ENCODE measurements around the gene SQOR.

Gene SQOR

DNA sequence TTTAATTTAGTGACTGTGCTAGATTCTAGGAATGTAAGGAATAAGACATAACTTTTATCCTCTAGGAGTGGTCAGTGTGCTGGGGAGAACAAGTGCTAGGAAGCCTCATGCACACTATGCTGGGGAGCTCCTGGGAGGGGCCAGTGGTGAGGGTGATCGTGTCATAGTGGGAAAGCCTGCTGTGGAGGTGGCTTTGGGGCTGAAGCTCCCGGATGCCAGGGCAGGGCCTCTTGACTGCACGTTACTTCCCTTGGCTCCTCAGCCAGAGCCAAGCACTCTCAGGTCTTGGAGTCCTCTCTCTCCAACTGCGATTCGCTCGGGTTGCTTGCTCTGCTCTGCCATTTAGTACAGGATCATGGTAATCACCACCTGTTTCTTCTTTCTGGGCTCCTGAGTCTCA, 33.6 kb downstream of the SQOR start:
- Histone ChIP-seq H3K36me3 (ENCODE audit: control insufficient read depth, insufficient read depth, low read length) (peaks cover 4% of the 10 kb centered on the region), H3K9me3 (ENCODE audit: control insufficient read depth, low read length) (no peaks in the 10 kb centered on the region), H3K27me3 (ENCODE audit: control insufficient read depth, insufficient read depth, low read length) (no peaks in the 10 kb centered on the region), H3K4me3 (ENCODE audit: low read length) (no peak overlapping the region), H3K4me1 (ENCODE audit: control insufficient read depth, insufficient read depth, low read length) (no peaks in the 10 kb centered on the region), H3K9ac (ENCODE audit: low read length) (no peak overlapping the region)

DNA sequence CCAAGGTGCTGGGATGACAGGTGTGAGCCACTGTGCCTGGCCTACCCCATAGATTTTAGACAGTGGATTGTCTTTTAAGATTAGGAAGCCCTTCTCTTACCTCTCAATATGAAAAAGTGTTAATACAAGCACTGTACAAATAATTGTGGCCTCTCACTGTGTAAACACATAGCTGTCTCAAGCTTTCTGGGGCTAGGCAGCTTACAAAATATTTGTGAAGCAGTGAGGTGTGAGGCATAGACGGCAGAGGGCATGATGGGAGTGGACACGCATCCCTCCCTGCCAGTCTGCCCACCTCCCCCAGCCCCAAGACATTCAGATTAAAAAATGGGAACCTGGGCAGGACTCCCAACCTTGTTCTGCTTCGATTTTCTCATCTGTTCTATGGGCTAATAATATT, 34.6 kb downstream of the SQOR start:
- H3K27me3 ChIP-seq (ENCODE audit: control insufficient read depth, insufficient read depth, low read length): no peaks in the 10 kb centered on the region
- H3K9ac ChIP-seq (ENCODE audit: low read length): no peak overlapping the region
- peaks cover 4% of the 10 kb centered on the region for H3K36me3 ChIP-seq (ENCODE audit: control insufficient read depth, insufficient read depth, low read length)
- no peak overlapping the region for H3K4me3 ChIP-seq (ENCODE audit: low read length)
- H3K9me3 ChIP-seq (ENCODE audit: control insufficient read depth, low read length): no peaks in the 10 kb centered on the region
- H3K4me1 ChIP-seq (ENCODE audit: control insufficient read depth, insufficient read depth, low read length): no peaks in the 10 kb centered on the region

DNA sequence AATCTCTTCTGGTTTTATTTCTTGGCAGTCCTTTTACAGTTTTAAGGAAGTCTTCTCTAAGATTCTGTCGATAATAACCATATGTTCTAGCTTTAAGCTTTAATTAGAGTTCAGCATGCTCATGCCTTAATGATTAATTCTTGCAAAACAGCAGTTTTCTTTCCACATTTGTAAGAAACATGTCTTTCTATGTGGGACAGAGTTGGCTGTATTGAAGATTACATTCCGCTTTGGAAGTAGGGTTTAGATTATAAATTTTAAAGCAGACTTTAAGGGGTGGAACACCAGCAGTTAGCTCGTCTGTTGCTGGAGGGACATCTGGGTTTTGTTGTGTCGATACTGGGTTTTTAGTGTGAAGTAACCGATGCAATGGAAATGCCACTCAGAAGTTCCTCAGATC, 35.3 kb downstream of the SQOR start:
- Histone ChIP-seq H3K36me3 (ENCODE audit: control insufficient read depth, insufficient read depth, low read length) (peaks cover 4% of the 10 kb centered on the region), H3K4me1 (ENCODE audit: control insufficient read depth, insufficient read depth, low read length) (no peaks in the 10 kb centered on the region), H3K4me3 (ENCODE audit: low read length) (no peak overlapping the region), H3K9ac (ENCODE audit: low read length) (no peak overlapping the region), H3K27me3 (ENCODE audit: control insufficient read depth, insufficient read depth, low read length) (no peaks in the 10 kb centered on the region), H3K9me3 (ENCODE audit: control insufficient read depth, low read length) (no peaks in the 10 kb centered on the region)

- Histone ChIP-seq H3K27me3 (ENCODE audit: control insufficient read depth, insufficient read depth, low read length) (no peaks in the 10 kb centered on the region), H3K36me3 (ENCODE audit: control insufficient read depth, insufficient read depth, low read length) (peaks cover 4% of the 10 kb centered on the region)
Observed at GRCh38 chr15:45670511-45670910, 35.7 kb downstream of the SQOR start.

GRCh38 chr15:45674677-45675076, 39.8 kb downstream of the SQOR start:
- Histone ChIP-seq H3K27me3 (ENCODE audit: control insufficient read depth, insufficient read depth, low read length) (no peaks in the 10 kb centered on the region), H3K9me3 (ENCODE audit: control insufficient read depth, low read length) (no peaks in the 10 kb centered on the region), H3K4me3 (ENCODE audit: low read length) (no peak overlapping the region), H3K9ac (ENCODE audit: low read length) (no peak overlapping the region), H3K4me1 (ENCODE audit: control insufficient read depth, insufficient read depth, low read length) (no peaks in the 10 kb centered on the region), H3K36me3 (ENCODE audit: control insufficient read depth, insufficient read depth, low read length) (peaks cover 8% of the 10 kb centered on the region)

More at GRCh38 chr15:45670511-45670910, 35.7 kb downstream of the SQOR start:
- H3K4me1 ChIP-seq (ENCODE audit: control insufficient read depth, insufficient read depth, low read length): no peaks in the 10 kb centered on the region
- no peak overlapping the region for H3K4me3 ChIP-seq (ENCODE audit: low read length)
- H3K9me3 ChIP-seq (ENCODE audit: control insufficient read depth, low read length): no peaks in the 10 kb centered on the region
- no peak overlapping the region for H3K9ac ChIP-seq (ENCODE audit: low read length)

DNA sequence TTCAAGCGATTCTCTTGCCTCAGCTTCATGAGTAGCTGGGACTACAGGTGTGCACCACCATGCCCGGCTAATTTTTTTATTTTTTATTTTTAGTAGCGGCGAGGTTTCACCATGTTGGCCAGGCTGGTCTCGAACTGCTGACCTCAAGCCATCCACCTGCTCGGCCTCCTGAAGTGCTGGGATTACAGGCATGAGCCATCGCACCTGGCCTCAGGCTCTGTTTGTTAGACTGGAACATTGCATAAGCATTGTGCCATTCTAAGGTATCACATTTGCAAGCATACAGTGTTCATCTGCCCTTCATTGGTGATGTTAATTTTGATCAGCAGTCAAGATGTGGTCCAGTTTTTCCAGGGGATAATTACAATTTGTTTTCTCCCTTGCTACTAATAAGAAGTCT, 43.0 kb downstream of the SQOR start:
- H3K4me1 ChIP-seq (ENCODE audit: control insufficient read depth, insufficient read depth, low read length): no peaks in the 10 kb centered on the region
- no peak overlapping the region for H3K4me3 ChIP-seq (ENCODE audit: low read length)
- no peaks in the 10 kb centered on the region for H3K9me3 ChIP-seq (ENCODE audit: control insufficient read depth, low read length)
- H3K36me3 ChIP-seq (ENCODE audit: control insufficient read depth, insufficient read depth, low read length): peaks cover 4% of the 10 kb centered on the region
- H3K9ac ChIP-seq (ENCODE audit: low read length): no peak overlapping the region
- no peaks in the 10 kb centered on the region for H3K27me3 ChIP-seq (ENCODE audit: control insufficient read depth, insufficient read depth, low read length)

DNA sequence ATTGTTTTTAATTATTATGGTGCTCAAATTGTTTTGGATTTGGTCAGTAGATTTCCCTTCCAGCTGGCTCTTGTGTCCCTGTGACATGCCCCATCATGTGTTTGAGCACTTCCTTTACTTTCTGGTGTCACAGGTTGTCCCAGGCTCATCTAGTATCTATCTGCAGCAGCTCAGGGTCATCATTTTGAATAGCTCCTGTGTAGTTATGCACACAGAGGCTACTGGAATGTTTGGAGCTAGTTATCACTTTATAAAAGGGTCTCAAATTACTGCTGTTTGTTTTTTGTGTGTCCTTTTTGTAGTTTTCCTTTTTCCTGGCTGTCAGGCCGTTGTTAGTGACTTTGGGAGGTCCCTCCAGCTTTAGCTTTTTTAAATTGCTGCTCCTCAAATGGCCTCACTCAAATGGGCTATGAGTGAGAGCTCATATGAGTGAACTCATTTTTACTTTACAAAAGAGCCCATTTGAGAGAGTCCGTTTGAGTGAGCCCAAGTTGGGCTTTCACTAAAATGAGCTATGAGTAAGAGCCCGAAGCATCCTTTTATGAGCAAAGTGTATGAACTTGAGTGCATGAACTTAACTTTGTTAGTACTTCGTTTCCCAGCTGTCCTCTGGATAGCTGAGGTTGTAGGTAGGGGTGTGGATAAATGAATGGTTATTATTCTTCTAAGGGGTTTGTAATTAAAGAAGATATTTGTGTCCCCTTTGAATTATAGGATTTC, 43.8 kb downstream of the SQOR start:
- Histone ChIP-seq H3K9me3 (ENCODE audit: control insufficient read depth, low read length) (no peaks in the 10 kb centered on the region), H3K27me3 (ENCODE audit: control insufficient read depth, insufficient read depth, low read length) (no peaks in the 10 kb centered on the region), H3K4me1 (ENCODE audit: control insufficient read depth, insufficient read depth, low read length) (no peaks in the 10 kb centered on the region), H3K36me3 (ENCODE audit: control insufficient read depth, insufficient read depth, low read length) (peaks cover 4% of the 10 kb centered on the region), H3K9ac (ENCODE audit: low read length) (no peak overlapping the region), H3K4me3 (ENCODE audit: low read length) (no peak overlapping the region)

DNA sequence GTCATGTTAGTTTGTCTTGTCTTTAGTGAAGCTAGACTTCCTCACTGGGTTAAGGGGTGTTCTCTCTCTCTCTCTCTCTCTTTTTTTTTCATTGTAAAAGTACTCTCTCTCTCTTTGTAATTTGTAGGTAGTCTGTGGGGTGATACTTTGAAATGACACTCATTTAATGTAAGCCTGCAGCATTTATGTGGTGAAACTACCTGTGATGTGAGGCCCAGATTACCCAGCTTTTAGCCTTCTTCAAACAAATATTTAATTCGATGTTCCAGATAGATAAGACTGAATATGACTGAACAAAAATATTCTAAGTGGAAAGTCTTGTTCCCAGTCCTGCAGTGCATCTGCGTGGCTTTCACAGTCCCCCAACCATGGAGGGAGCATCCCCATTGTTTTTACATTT, 49.7 kb downstream of the SQOR start:
- Histone ChIP-seq H3K27me3 (ENCODE audit: control insufficient read depth, insufficient read depth, low read length) (no peaks in the 10 kb centered on the region), H3K9ac (ENCODE audit: low read length) (no peak overlapping the region), H3K36me3 (ENCODE audit: control insufficient read depth, insufficient read depth, low read length) (peaks cover 4% of the 10 kb centered on the region), H3K9me3 (ENCODE audit: control insufficient read depth, low read length) (no peaks in the 10 kb centered on the region), H3K4me1 (ENCODE audit: control insufficient read depth, insufficient read depth, low read length) (no peaks in the 10 kb centered on the region), H3K4me3 (ENCODE audit: low read length) (no peak overlapping the region)

DNA sequence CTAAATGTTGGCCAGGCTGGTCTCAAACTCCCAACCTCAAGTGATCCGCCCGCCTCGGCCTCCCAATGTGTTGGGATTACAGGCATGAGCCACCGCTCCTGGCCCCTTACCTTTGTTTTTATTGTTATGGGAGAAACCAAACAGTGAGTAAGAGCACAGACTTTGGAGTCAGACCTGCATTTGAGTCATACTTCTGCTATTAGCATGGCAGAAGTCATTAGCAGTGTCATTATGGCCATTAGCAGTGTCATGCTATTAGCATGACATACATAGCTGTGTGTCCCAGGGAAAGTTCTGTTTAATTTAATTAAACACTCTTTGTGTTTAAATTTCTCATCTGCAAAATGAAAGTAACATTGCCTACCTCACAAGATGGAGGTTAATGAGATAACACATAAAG, 54.8 kb downstream of the SQOR start:
- no peaks in the 10 kb centered on the region for H3K27me3 ChIP-seq (ENCODE audit: control insufficient read depth, insufficient read depth, low read length)
- H3K36me3 ChIP-seq (ENCODE audit: control insufficient read depth, insufficient read depth, low read length): peaks cover 14% of the 10 kb centered on the region
- no peaks in the 10 kb centered on the region for H3K9me3 ChIP-seq (ENCODE audit: control insufficient read depth, low read length)
- no peaks in the 10 kb centered on the region for H3K4me1 ChIP-seq (ENCODE audit: control insufficient read depth, insufficient read depth, low read length)
- H3K9ac ChIP-seq (ENCODE audit: low read length): no peak overlapping the region
- H3K4me3 ChIP-seq (ENCODE audit: low read length): no peak overlapping the region

- H3K4me1 ChIP-seq (ENCODE audit: control insufficient read depth, insufficient read depth, low read length): no peaks in the 10 kb centered on the region
- no peak overlapping the region for H3K4me3 ChIP-seq (ENCODE audit: low read length)
- H3K9ac ChIP-seq (ENCODE audit: low read length): no peak overlapping the region
- H3K36me3 ChIP-seq (ENCODE audit: control insufficient read depth, insufficient read depth, low read length): peaks cover 9% of the 10 kb centered on the region
- no peaks in the 10 kb centered on the region for H3K27me3 ChIP-seq (ENCODE audit: control insufficient read depth, insufficient read depth, low read length)
- H3K9me3 ChIP-seq (ENCODE audit: control insufficient read depth, low read length): no peaks in the 10 kb centered on the region
Observed at GRCh38 chr15:45690581-45691260, 55.9 kb downstream of the SQOR start.

GRCh38 chr15:45701108-45701507, 66.3 kb downstream of the SQOR start:
- Histone ChIP-seq H3K9me3 (ENCODE audit: control insufficient read depth, low read length) (no peaks in the 10 kb centered on the region), H3K4me3 (ENCODE audit: low read length) (no peak overlapping the region), H3K27me3 (ENCODE audit: control insufficient read depth, insufficient read depth, low read length) (peaks cover 8% of the 10 kb centered on the region), H3K9ac (ENCODE audit: low read length) (no peak overlapping the region), H3K36me3 (ENCODE audit: control insufficient read depth, insufficient read depth, low read length) (no peaks in the 10 kb centered on the region), H3K4me1 (ENCODE audit: control insufficient read depth, insufficient read depth, low read length) (no peaks in the 10 kb centered on the region)

DNA sequence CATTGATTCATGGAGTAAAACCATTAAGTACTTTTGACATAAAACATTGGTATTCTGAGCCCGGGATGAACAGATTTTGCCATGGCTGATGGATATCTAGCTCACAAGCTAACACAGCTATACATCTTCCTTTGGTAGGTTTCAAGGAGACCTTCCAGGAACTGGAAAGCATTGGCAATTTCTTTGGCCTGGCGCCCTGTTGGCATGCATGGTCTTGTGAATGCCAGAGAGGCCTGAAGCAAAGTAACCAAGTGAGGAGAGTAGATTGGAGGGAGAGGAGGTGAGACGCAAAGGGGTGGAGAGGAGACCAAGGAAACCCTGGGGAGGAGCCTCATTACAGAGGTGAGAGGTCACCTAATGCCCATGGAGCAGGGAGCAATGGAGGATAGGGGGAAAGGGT, 67.2 kb downstream of the SQOR start:
- H3K4me1 ChIP-seq (ENCODE audit: control insufficient read depth, insufficient read depth, low read length): no peaks in the 10 kb centered on the region
- no peak overlapping the region for H3K4me3 ChIP-seq (ENCODE audit: low read length)
- no peaks in the 10 kb centered on the region for H3K9me3 ChIP-seq (ENCODE audit: control insufficient read depth, low read length)
- H3K27me3 ChIP-seq (ENCODE audit: control insufficient read depth, insufficient read depth, low read length): peaks cover 8% of the 10 kb centered on the region
- H3K9ac ChIP-seq (ENCODE audit: low read length): no peak overlapping the region
- H3K36me3 ChIP-seq (ENCODE audit: control insufficient read depth, insufficient read depth, low read length): no peaks in the 10 kb centered on the region
